Small intestine (tissue), 7 donors: ENCODE measurements around the gene VASN. TPM values are rescaled to one million over a fixed set of nuclear protein-coding genes. Genes with fewer than 3 reads are reported as not detected.

ENCODE experiments used
- DNase-seq, 2 donors: peaks; one replicate each; pipeline versions ENCODE4 v3.0.0 to v3.0.0-alpha.2; 2013
- FAIRE-seq: peaks from 2 replicates; lab custom pipeline; 2012; peaks lifted over from hg19 to GRCh38; lab: Jason Lieb, UNC
- H3K27ac ChIP-seq, 3 donors: one replicate each; pipeline ENCODE4 v1.5.1; 2013; ENCODE audit warnings: low read length in 2 of 3, mild to moderate bottlenecking in 2 of 3, control low read depth in 1 of 3, inconsistent platforms in 1 of 3, low read depth in 1 of 3, moderate library complexity in 1 of 3
- H3K27me3 ChIP-seq, 3 donors: one replicate each; pipeline ENCODE4 v1.6.1; 2013; ENCODE audit warnings: low read length in 3 of 3, inconsistent platforms in 1 of 3; ENCODE audit not compliant: control insufficient read depth in 3 of 3, insufficient read depth in 3 of 3
- H3K36me3 ChIP-seq, 3 donors: one replicate each; pipeline ENCODE4 v1.6.1; 2013; ENCODE audit warnings: low read length in 3 of 3, inconsistent platforms in 1 of 3, low read depth in 1 of 3, mild to moderate bottlenecking in 1 of 3, moderate library complexity in 1 of 3; ENCODE audit not compliant: control insufficient read depth in 3 of 3, insufficient read depth in 2 of 3
- H3K4me1 ChIP-seq, 3 donors: one replicate each; pipeline ENCODE4 v1.6.1; 2013; ENCODE audit warnings: low read length in 2 of 3, inconsistent platforms in 1 of 3, low read depth in 1 of 3, mild to moderate bottlenecking in 1 of 3, moderate library complexity in 1 of 3; ENCODE audit not compliant: control insufficient read depth in 3 of 3, insufficient read depth in 2 of 3
- H3K4me3 ChIP-seq, 3 donors: one replicate each; pipeline ENCODE4 v1.5.1; 2013; ENCODE audit warnings: low read length in 3 of 3, control low read depth in 1 of 3, inconsistent platforms in 1 of 3, low read depth in 1 of 3, mild to moderate bottlenecking in 1 of 3, moderate library complexity in 1 of 3
- H3K9me3 ChIP-seq, 2 donors: one replicate each; pipeline ENCODE4 v1.6.1; 2013; ENCODE audit warnings: low read depth in 1 of 2, low read length in 1 of 2; ENCODE audit not compliant: control insufficient read depth in 2 of 2, insufficient read depth in 1 of 2
- WGBS, 3 donors: extraction: QIAGEN DNeasy Blood & Tissue Kit; methylation state at CpG; one replicate each; pipeline ENCODE4 v1.1.7; 2013; 5-methylcytosine and 5-hydroxymethylcytosine counted together
- polyA plus RNA-seq, 4 donors: library from polyadenylated mRNA; stranded (reverse) in 3 of 4; unstranded in 1 of 4; fragments of 200-250 nt in 3 of 4; fragments of 120-200 nt in 1 of 4; gene quantifications; one replicate each; pipeline versions ENCODE4 v1.2.1 to v1.2.3, GENCODE V29; 2013
- donor health status: healthy with polysubstance abuse.
- donor health status: control.
- donor health status: control.
- donor health status: Bipolar disorder and iron deficiency.
- donor health status: healthy.

VASN gene
- polyA plus RNA-seq, 4 donors, result 0.45 to 11.4 (median 2.2) TPM

DNA sequence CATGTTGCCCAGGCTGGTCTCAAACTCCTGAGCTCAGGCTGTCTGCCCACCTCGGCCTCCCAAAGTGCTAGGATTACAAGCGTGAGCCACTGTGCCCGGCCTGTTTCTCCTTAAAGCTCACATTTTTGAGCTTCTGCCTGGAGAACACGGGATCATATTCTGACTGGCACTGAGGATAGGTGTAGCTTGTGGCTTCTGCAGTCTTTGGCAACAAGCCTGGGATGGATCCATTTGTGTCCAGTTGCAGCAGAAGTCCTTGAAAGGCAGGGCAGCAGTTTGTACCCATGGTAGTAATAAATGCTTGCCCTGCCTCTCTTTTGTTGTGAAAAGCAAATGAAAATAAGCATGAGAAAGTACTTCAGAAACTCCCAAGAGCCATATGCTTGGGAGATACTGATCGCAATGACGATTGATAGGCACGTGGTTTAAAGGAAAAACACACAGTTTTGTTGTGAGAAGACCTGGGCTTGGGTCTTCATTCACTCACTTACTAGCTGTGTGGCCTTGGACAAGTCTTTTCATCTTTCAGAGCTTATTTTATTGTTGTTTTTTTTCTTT lies 47.8 kb downstream of the VASN start:
- DNase-seq (no peak), FAIRE-seq (no peak)
- Histone ChIP-seq H3K36me3 (peaks cover 0 to 3% (median 0%) of the 10 kb centered on the region in 3 donors), H3K4me1 (peaks cover 2 to 24% (median 3%) of the 10 kb centered on the region in 3 donors), H3K9me3 (no peaks in the 10 kb centered on the region), H3K27ac (no peak overlapping the region), H3K4me3 (no peak overlapping the region), H3K27me3 (no peaks in the 10 kb centered on the region)
- WGBS, 3 donors, result 72 to 78% (median 76%) methylated on average over 7 of the region's 7 CpGs

- Histone ChIP-seq H3K4me1 (peaks cover 0 to 17% (median 0%) of the 10 kb centered on the region in 3 donors), H3K4me3 (no peak overlapping the region), H3K27me3 (no peaks in the 10 kb centered on the region), H3K27ac (peak overlapping the region in 1 of 3 donors; percentile 43), H3K9me3 (no peaks in the 10 kb centered on the region), H3K36me3 (no peaks in the 10 kb centered on the region)
- DNase-seq, result peak in 1 of 2 donors; percentile 52
- 57 to 68% (median 66%) methylated on average over 8 of the region's 8 CpGs for WGBS, 3 donors
- FAIRE-seq, result no peak
Measured at GRCh38 chr16:4420505-4421105, 49.0 kb downstream of the VASN start.

DNA sequence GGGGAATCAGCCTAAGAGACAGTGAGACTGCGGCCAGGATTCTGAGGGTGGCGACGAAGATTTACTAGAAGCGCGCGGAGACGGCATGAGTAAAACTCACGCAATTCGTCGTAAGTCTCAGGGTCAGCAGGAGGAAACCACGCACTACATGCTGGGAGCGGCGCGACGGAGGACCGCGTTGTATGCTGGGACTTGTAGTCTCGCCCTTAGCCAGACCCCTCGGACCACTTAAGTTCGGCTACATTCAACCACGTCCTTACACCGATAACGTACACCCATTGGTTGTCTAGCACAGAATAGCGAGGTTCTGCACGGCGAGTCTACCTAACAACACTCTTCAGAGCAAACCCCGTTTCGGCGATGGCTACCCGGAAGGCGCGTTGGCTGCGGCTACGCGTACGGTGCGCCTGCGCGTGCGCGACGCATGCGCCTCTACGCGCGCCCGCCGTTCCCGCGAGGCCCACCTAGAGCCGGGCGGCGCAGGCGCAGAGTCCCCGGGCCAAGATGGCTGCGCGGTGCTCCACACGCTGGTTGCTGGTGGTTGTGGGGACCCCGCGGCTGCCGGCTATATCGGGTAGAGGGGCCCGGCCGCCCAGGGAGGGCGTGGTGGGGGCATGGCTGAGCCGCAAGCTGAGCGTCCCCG lies 53.9 kb downstream of the VASN start, which contains the start of gene DNAJA3:
Gene DNAJA3 (plus strand): TSS at position 491 of the 643 bp plus-strand sequence. CDS start 14 bp downstream, at position 505.
- H3K36me3 ChIP-seq, result peaks cover 0 to 20% (median 2%) of the 10 kb centered on the region in 3 donors
- FAIRE-seq, result no peak

DNA sequence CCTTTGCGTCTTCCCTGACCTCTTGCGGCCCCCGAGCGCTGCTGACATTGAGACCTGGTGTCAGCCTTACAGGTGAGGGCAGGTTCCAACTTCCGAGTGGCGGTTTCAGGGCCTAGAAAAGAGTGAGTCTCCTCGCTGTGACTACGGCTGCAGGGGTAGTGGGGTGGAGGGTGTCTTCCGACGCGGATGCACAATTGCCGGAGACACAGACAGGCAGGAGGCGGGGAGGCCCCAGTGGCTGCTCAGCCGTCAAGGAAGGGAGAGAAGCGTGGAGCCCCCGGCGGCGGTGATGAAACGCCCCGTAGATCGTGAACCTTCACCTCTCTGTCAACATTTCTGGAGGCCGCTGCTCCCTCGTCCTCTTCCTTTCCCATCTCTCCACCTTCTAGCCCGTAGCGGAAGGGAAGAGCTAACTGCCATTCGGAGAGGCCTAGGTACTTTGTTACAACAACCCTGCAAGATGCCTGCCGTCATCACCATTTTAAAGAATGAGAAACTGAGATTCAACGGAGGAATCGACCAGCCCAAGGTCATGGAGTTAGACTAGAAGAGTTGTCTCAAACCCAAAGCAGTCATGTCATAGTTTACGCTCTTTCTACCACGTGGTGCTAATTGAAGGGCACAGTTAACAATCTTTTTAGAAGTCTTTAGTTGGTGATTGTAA lies 54.5 kb downstream of the VASN start:
- peak in 1 of 2 donors; percentile 43 for DNase-seq

More for the DNA sequence above, 53.9 kb downstream of the VASN start, which contains the start of gene DNAJA3:
- 0% methylated on average over 65 to 68 of the region's 68 CpGs for WGBS, 3 donors
- DNase-seq, result peak; percentile 94 to 98
- peak within 1 kb of the TSS; percentile 76 to 99 (median 96) for H3K4me3 ChIP-seq
- no peaks in the 10 kb centered on the region for H3K27me3 ChIP-seq
- peaks cover 0 to 17% (median 0%) of the 10 kb centered on the region in 3 donors for H3K4me1 ChIP-seq
- peak within 1 kb of the TSS; percentile 89 to 100 (median 96) for H3K27ac ChIP-seq
- no peaks in the 10 kb centered on the region for H3K9me3 ChIP-seq

DNA sequence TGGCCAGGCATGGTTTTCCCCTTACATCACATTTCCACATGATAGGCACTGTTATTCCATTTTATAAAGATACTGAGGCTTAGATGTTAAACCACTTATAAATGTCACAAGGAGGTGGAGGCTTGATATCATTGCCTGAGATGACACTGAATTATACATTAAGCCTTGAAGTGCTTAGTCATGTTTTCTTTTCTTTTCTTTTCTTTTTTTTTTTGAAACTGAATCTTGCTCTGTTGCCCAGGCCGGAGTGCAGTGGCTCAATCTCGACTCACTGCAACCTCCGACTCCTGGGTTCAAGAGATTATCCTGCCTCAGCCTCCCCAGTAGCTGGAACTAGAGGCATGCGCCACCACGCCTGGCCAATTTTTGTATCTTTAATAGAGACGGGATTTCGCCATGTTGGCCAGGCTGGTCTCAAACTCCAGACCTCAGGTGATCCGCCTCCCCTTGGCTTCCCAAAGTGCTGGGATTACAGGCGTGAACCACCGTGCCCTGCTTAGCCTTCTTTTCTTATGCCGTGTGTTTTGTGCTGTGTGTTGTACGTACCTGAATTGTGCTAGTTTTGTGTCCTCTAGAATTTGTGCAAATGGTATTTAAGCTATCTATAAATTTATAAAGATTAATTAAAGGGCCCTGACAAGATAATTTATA lies 55.2 kb downstream of the VASN start:
- Histone ChIP-seq H3K4me3 (peak overlapping the region in 2 of 3 donors; percentile 96 to 99), H3K9me3 (no peaks in the 10 kb centered on the region), H3K36me3 (peaks cover 0 to 29% (median 4%) of the 10 kb centered on the region in 3 donors), H3K27ac (peak overlapping the region in 2 of 3 donors; percentile 71 to 100), H3K4me1 (peaks cover 0 to 13% (median 0%) of the 10 kb centered on the region in 3 donors), H3K27me3 (no peaks in the 10 kb centered on the region)
- DNase-seq, result no peak
- 73 to 79% (median 74%) methylated on average over 12 of the region's 12 CpGs for WGBS, 3 donors
- FAIRE-seq, result no peak

More for the DNA sequence above, 54.5 kb downstream of the VASN start:
- WGBS, 3 donors, result 0 to 2% (median 1%) methylated on average over 31 of the region's 31 CpGs
- peak overlapping the region; percentile 71 to 100 (median 96) for H3K27ac ChIP-seq
- H3K4me1 ChIP-seq, result peaks cover 0 to 13% (median 0%) of the 10 kb centered on the region in 3 donors
- H3K36me3 ChIP-seq, result peaks cover 0 to 24% (median 2%) of the 10 kb centered on the region in 3 donors
- FAIRE-seq, result no peak
- H3K9me3 ChIP-seq, result no peaks in the 10 kb centered on the region
- H3K27me3 ChIP-seq, result no peaks in the 10 kb centered on the region
- H3K4me3 ChIP-seq, result peak overlapping the region; percentile 76 to 99 (median 96)

DNA sequence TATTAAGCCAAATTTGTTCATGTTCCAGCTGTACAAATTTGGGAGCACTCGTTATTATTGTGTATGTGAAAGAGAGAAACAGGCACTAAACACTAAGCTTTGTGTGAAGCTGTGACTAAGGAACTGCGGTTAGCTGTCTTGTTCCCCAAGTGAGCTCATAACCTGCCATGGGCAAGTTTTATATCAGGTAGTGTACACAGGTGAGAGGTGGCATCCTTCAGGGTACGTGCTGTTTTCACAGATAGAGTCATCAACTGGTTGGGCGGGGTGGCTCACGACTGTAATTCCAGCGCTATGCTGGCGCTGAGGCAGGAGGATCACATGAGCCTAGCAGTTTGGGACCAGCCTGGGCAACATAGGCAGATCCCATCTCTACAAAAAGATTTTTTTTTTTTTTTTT lies 56.9 kb downstream of the VASN start:
- Histone ChIP-seq H3K27ac (no peak overlapping the region), H3K4me3 (no peak overlapping the region), H3K9me3 (no peaks in the 10 kb centered on the region), H3K27me3 (no peaks in the 10 kb centered on the region), H3K4me1 (peaks cover 0 to 13% (median 0%) of the 10 kb centered on the region in 3 donors), H3K36me3 (peaks cover 0 to 40% (median 7%) of the 10 kb centered on the region in 3 donors)
- FAIRE-seq (no peak), DNase-seq (no peak)
- WGBS, 3 donors, result 89 to 93% (median 91%) methylated on average over 7 of the region's 7 CpGs

GRCh38 chr16:4431023-4431422 lies 59.4 kb downstream of the VASN start:
- Histone ChIP-seq H3K36me3 (peaks cover 5 to 53% (median 7%) of the 10 kb centered on the region in 3 donors), H3K27me3 (no peaks in the 10 kb centered on the region), H3K4me1 (peaks cover 0 to 10% (median 0%) of the 10 kb centered on the region in 3 donors), H3K9me3 (no peaks in the 10 kb centered on the region), H3K27ac (no peak overlapping the region), H3K4me3 (no peak overlapping the region)
- DNase-seq, result no peak
- WGBS, 3 donors, result 86 to 89% (median 87%) methylated on average over 9 of the region's 9 CpGs
- no peak for FAIRE-seq
